ENCODE measurements around the gene TRPV6.

The TRPV6 gene

DNA sequence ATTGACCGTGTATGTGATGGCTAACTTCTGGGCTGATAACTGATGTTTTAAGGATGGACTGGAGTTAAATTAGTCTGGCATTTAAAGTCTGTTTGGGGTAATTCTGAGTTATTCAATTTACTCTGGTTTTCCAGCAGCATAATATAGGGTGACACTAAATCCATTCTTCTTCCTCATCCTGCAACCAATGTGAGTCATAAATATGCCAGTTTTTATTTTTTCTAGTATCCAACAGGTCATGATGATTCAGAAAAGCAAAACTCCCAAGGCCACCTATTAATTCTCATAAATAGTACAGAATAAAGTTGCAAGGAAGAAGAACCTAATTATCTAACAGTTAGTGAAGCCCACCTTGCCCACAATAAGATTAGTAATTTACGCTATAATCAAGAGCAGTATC, 38.2 kb downstream of the TRPV6 start:
- Histone ChIP-seq H3K27me3 (ENCODE audit: insufficient read depth, poor library complexity, severe bottlenecking) (no peaks in the 10 kb centered on the region), H3K4me3 (replicated peaks; ENCODE audit: insufficient read depth, low read length) (no peak overlapping the region), H3K27ac (replicated peaks) (no peak overlapping the region)
- TF ChIP-seq, protein P1, sequence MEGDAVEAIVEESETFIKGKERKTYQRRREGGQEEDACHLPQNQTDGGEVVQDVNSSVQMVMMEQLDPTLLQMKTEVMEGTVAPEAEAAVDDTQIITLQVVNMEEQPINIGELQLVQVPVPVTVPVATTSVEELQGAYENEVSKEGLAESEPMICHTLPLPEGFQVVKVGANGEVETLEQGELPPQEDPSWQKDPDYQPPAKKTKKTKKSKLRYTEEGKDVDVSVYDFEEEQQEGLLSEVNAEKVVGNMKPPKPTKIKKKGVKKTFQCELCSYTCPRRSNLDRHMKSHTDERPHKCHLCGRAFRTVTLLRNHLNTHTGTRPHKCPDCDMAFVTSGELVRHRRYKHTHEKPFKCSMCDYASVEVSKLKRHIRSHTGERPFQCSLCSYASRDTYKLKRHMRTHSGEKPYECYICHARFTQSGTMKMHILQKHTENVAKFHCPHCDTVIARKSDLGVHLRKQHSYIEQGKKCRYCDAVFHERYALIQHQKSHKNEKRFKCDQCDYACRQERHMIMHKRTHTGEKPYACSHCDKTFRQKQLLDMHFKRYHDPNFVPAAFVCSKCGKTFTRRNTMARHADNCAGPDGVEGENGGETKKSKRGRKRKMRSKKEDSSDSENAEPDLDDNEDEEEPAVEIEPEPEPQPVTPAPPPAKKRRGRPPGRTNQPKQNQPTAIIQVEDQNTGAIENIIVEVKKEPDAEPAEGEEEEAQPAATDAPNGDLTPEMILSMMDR (IDR thresholded peaks at IDR 0.05; ENCODE audit: insufficient read depth, low read length) = no peak
- TF ChIP-seq GABPA (IDR thresholded peaks at IDR 0.05; ENCODE audit: low read depth) (no peak), POLR2AphosphoS5 (IDR thresholded peaks at IDR 0.05; ENCODE audit: low read depth) (no peak), SPI1 (IDR thresholded peaks at IDR 0.05; ENCODE audit: borderline replicate concordance, low read depth) (no peak)
- TF ChIP-seq, protein P2, sequence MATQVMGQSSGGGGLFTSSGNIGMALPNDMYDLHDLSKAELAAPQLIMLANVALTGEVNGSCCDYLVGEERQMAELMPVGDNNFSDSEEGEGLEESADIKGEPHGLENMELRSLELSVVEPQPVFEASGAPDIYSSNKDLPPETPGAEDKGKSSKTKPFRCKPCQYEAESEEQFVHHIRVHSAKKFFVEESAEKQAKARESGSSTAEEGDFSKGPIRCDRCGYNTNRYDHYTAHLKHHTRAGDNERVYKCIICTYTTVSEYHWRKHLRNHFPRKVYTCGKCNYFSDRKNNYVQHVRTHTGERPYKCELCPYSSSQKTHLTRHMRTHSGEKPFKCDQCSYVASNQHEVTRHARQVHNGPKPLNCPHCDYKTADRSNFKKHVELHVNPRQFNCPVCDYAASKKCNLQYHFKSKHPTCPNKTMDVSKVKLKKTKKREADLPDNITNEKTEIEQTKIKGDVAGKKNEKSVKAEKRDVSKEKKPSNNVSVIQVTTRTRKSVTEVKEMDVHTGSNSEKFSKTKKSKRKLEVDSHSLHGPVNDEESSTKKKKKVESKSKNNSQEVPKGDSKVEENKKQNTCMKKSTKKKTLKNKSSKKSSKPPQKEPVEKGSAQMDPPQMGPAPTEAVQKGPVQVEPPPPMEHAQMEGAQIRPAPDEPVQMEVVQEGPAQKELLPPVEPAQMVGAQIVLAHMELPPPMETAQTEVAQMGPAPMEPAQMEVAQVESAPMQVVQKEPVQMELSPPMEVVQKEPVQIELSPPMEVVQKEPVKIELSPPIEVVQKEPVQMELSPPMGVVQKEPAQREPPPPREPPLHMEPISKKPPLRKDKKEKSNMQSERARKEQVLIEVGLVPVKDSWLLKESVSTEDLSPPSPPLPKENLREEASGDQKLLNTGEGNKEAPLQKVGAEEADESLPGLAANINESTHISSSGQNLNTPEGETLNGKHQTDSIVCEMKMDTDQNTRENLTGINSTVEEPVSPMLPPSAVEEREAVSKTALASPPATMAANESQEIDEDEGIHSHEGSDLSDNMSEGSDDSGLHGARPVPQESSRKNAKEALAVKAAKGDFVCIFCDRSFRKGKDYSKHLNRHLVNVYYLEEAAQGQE (IDR thresholded peaks at IDR 0.05; ENCODE audit: insufficient replicate concordance, low read depth) = no peak
- DNase-seq (ENCODE audit: low read depth in 1 of 2, low spot score in 1 of 2) = no peak

DNA sequence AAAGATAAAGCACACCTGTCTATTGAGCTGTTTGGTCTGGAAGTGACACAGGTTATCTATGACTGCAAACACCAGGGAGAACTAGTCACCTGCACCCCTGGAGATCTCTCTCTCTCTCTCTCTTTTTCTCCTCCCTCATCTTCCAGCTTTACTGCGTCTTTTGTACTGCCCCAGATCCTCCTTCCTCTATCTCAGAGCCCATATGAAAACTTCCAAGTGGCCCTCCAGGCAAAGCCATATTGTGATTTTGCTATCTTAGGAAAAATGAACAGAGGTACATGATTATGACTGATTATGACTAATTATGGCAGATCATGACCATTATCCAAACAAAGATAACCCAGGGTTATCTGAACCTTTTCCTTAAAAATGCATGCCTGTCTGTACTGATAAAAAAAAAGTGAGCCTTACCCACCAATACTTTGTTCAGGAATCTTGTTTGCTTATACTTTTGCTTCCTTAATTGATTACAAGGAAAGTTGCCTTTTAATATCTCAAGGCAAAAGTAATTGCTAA, 43.2 kb downstream of the TRPV6 start:
- Histone ChIP-seq H3K27me3 (ENCODE audit: insufficient read depth, poor library complexity, severe bottlenecking) (no peaks in the 10 kb centered on the region), H3K27ac (replicated peaks) (no peak overlapping the region), H3K4me3 (replicated peaks; ENCODE audit: insufficient read depth, low read length) (no peak overlapping the region)
- DNase-seq (ENCODE audit: low read depth in 1 of 2, low spot score in 1 of 2) = no peak
- TF ChIP-seq, protein P2 (IDR thresholded peaks at IDR 0.05; ENCODE audit: insufficient replicate concordance, low read depth) = no peak
- no peak for TF ChIP-seq SPI1 (IDR thresholded peaks at IDR 0.05; ENCODE audit: borderline replicate concordance, low read depth)
- TF ChIP-seq, protein P1 (IDR thresholded peaks at IDR 0.05; ENCODE audit: insufficient read depth, low read length) = no peak

DNA sequence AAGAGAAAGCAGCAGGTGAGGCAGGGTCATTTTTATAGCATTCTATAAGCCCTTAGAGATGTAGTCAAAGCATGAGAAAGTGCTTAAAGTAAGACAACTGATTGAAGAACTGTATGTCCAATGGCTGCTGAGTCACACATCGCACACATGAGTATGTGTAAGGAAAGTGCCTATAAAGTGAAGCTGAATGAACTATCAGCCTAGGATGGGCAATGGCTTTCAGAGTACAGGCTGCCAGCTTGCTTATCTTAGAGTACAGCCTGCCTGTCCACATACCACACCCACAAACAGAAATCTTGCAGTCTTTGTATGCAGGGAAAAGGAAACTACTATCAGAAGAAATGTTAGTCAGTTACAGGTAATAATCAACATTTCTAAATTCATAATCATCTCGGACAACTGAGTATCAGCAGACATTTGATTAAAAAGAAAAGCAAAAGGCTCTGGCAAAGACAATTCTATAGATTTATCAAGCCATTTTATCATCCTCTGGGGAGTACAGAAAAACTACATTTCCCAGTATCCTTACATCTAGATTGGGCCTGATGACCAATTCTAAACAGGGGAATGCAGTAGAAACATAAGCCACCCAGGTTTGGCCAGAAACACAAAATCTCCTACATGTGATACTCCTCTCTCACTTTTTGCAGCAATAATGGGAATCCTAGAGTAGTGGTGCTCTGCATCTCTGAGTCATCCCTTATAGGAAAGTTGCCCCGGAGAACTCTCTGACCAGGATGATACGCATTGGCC, 46.9 kb downstream of the TRPV6 start:
- no peak overlapping the region for H3K27ac ChIP-seq (replicated peaks)
- DNase-seq (ENCODE audit: low read depth in 1 of 2, low spot score in 1 of 2) = no peak

More for the DNA sequence above, 46.9 kb downstream of the TRPV6 start:
- no peaks in the 10 kb centered on the region for H3K27me3 ChIP-seq (ENCODE audit: insufficient read depth, poor library complexity, severe bottlenecking)
- no peak overlapping the region for H3K4me3 ChIP-seq (replicated peaks; ENCODE audit: insufficient read depth, low read length)
- TF ChIP-seq, protein P2 (IDR thresholded peaks at IDR 0.05; ENCODE audit: insufficient replicate concordance, low read depth) = no peak
- TF ChIP-seq SPI1 (IDR thresholded peaks at IDR 0.05; ENCODE audit: borderline replicate concordance, low read depth) = no peak

Measured in HL-60 (cell line).